ENCODE results near the gene GIGYF1. TPM values are rescaled to one million over a fixed set of nuclear protein-coding genes. Genes with fewer than 3 reads are reported as not detected.

GIGYF1 gene
- total RNA-seq, 1 donor, result 29.3 TPM

DNA sequence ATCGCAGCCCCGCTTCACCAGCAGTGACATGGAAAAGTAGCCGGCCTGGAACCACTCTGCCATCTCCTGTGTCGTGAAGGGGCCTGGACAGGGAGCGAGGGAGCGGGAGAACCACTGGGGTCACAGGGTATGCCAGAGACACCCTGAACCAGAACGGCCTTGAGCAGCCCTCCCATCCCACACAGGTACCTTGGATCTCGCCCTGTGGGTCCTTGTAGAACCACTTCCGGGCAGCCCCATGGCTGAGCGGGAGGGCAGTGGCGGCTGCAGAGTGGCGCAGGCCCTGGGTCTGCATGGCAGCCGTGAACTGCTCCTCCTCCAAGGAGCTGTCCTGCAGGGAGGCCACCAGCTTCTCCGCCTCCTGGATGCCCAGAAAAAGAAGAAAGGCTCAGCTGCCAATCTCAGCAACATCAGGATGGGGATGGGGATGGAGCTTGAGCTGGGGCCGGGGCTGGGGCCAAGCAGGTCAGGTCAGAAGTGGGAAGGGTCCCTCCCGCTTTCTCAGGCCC is 9.5 kb downstream of the GIGYF1 start:
- H3K27ac ChIP-seq (ENCODE audit: low read depth, low read length), result no peak overlapping the region
- DNase-seq (ENCODE audit: insufficient read length, low spot score, missing footprints), result peak; percentile 76
- peaks cover 25% of the 10 kb centered on the region for H3K36me3 ChIP-seq (ENCODE audit: insufficient read depth, low read length)
- H4K20me1 ChIP-seq (ENCODE audit: insufficient read depth, low read length), result peaks cover 39% of the 10 kb centered on the region
- H3K4me3 ChIP-seq (ENCODE audit: insufficient read depth, low read length), result no peak overlapping the region
- no peaks in the 10 kb centered on the region for H3K9me3 ChIP-seq (ENCODE audit: low read depth, low read length)
- H3K4me1 ChIP-seq (ENCODE audit: insufficient read depth, low read length), result peaks cover 3% of the 10 kb centered on the region
- peaks cover 21% of the 10 kb centered on the region for H3K79me2 ChIP-seq (ENCODE audit: insufficient read depth, low read length)
- no peak overlapping the region for H2AFZ ChIP-seq (ENCODE audit: low read length)
- TF ChIP-seq, protein P1, sequence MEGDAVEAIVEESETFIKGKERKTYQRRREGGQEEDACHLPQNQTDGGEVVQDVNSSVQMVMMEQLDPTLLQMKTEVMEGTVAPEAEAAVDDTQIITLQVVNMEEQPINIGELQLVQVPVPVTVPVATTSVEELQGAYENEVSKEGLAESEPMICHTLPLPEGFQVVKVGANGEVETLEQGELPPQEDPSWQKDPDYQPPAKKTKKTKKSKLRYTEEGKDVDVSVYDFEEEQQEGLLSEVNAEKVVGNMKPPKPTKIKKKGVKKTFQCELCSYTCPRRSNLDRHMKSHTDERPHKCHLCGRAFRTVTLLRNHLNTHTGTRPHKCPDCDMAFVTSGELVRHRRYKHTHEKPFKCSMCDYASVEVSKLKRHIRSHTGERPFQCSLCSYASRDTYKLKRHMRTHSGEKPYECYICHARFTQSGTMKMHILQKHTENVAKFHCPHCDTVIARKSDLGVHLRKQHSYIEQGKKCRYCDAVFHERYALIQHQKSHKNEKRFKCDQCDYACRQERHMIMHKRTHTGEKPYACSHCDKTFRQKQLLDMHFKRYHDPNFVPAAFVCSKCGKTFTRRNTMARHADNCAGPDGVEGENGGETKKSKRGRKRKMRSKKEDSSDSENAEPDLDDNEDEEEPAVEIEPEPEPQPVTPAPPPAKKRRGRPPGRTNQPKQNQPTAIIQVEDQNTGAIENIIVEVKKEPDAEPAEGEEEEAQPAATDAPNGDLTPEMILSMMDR (IDR thresholded peaks at IDR 0.05; ENCODE audit: extremely low read depth, low read depth, low read length), result no peak
- no peak overlapping the region for H3K4me2 ChIP-seq (ENCODE audit: insufficient read depth, low read length)
- no peaks in the 10 kb centered on the region for H3K27me3 ChIP-seq (ENCODE audit: insufficient read depth, low read length)

DNA sequence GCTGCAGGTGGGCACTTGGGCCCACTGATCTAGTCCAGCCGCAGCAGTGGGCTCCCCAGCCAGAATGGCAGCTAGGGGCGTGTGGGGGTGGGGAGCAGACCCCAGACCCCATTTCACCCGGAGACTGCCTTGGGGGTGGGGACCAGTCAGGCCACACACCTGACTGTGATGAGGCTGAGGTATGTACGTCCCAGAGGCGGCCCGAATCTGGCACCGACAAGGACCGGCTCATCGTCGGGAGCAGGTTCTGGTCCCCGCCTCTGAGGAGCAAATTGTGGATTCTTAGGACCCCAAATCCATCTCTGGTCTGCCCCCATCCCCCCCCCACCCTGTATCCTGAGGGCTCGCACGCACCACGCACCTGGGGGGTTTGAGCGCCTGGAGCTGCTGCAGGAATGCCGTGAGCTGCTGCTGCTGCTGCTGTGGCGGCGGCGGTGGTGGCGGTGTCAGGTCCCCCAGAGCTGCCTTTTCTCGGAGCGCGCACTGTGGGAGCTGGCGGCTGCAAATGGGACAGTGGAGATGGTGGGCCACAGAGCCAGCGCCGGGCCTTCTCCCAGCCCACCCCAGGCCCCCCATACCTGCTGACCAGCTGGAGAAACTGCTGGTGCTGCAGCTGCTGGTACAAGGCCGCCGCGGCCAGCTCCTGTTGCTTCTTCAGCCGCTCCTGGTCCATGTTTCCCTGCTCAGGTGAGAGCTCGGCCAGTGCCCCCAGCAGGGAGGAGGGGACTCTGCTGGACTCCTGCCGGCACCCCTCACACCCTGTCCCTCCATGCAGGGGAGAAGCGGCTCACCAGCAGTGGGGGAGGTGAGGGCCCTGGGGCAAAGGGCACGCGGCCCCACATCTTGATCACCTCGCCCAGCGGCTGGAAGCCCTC is 10.2 kb downstream of the GIGYF1 start:
- no peaks in the 10 kb centered on the region for H3K9me3 ChIP-seq (ENCODE audit: low read depth, low read length)
- peaks cover 14% of the 10 kb centered on the region for H3K79me2 ChIP-seq (ENCODE audit: insufficient read depth, low read length)
- peaks cover 31% of the 10 kb centered on the region for H3K36me3 ChIP-seq (ENCODE audit: insufficient read depth, low read length)
- peaks cover 32% of the 10 kb centered on the region for H4K20me1 ChIP-seq (ENCODE audit: insufficient read depth, low read length)
- H3K4me3 ChIP-seq (ENCODE audit: insufficient read depth, low read length), result no peak overlapping the region
- DNase-seq (ENCODE audit: insufficient read length, low spot score, missing footprints), result peak; percentile 60
- no peak overlapping the region for H2AFZ ChIP-seq (ENCODE audit: low read length)
- TF ChIP-seq, protein P1 (IDR thresholded peaks at IDR 0.05; ENCODE audit: extremely low read depth, low read depth, low read length), result no peak
- no peak overlapping the region for H3K27ac ChIP-seq (ENCODE audit: low read depth, low read length)
- no peaks in the 10 kb centered on the region for H3K27me3 ChIP-seq (ENCODE audit: insufficient read depth, low read length)
- no peak overlapping the region for H3K4me2 ChIP-seq (ENCODE audit: insufficient read depth, low read length)
- H3K4me1 ChIP-seq (ENCODE audit: insufficient read depth, low read length), result peaks cover 3% of the 10 kb centered on the region

DNA sequence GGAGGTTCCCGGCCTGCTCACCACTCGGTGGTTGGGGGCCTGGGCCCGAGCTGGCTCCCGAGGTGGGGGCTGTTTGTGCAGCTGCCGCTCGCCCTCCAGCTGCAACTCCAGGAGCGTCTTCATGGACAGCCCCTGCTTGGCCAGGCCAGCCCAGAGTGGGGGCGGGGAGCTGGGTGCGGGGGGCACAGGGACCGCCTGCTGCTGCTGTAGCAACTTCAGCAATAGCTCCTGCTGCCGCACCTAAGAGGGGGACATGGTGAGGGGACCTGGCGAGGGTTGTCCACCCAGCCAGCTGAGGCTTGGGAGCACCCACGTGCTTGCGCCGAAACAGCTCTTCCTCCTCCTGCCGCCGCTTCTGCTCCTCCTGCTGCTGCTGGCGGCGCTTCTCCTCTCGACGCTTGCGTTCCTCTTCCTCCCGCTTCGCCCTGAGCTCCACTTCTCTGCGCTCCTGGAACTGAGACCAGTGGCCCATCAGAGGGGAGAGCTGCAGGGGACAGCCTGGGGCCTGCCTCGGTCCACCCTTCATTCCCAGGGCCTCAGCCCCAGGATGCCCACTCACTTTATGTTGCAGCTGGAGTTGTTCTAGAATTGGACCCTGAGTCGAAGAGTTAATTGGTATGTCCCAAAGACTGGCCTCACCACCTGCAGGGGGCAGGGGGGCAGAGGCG is 10.9 kb downstream of the GIGYF1 start:
- peaks cover 10% of the 10 kb centered on the region for H3K79me2 ChIP-seq (ENCODE audit: insufficient read depth, low read length)
- no peak overlapping the region for H3K27ac ChIP-seq (ENCODE audit: low read depth, low read length)
- DNase-seq (ENCODE audit: insufficient read length, low spot score, missing footprints), result peak; percentile 84
- no peak overlapping the region for H3K4me3 ChIP-seq (ENCODE audit: insufficient read depth, low read length)
- H4K20me1 ChIP-seq (ENCODE audit: insufficient read depth, low read length), result peaks cover 31% of the 10 kb centered on the region
- H3K36me3 ChIP-seq (ENCODE audit: insufficient read depth, low read length), result peaks cover 39% of the 10 kb centered on the region
- peaks cover 3% of the 10 kb centered on the region for H3K4me1 ChIP-seq (ENCODE audit: insufficient read depth, low read length)
- no peak overlapping the region for H2AFZ ChIP-seq (ENCODE audit: low read length)
- H3K9me3 ChIP-seq (ENCODE audit: low read depth, low read length), result no peaks in the 10 kb centered on the region
- TF ChIP-seq, protein P1 (IDR thresholded peaks at IDR 0.05; ENCODE audit: extremely low read depth, low read depth, low read length), result no peak
- no peak overlapping the region for H3K4me2 ChIP-seq (ENCODE audit: insufficient read depth, low read length)
- H3K27me3 ChIP-seq (ENCODE audit: insufficient read depth, low read length), result no peaks in the 10 kb centered on the region
